Stimulated activated CD8-positive, alpha-beta memory T cell treated with anti-CD3 and anti-CD28 coated beads, Interleukin-12 subunit alpha, Interleukin-12 subunit beta, amount 100 ng/mL, for 1 hour (primary cell): Measurements from ENCODE around the gene TMEM192.
"Not testable (repeated sequence)": the region's sequence is repeated elsewhere in the genome, so short reads cannot be mapped to it uniquely, and the experiment has no call there.

Experiments
- DNase-seq: peaks from one replicate; pipeline ENCODE4 v3.0.0-alpha.2; 2020; ENCODE audit warnings: low read depth

The TMEM192 gene

GRCh38 chr4:165092187-165092586, 20.5 kb downstream of the TMEM192 start:
- DNase-seq, result not testable (repeated sequence)

GRCh38 chr4:165088366-165088765, 24.3 kb downstream of the TMEM192 start:
- DNase-seq, result no peak

- DNase-seq, result no peak
These were observed 26.7 kb downstream of the TMEM192 start for GRCh38 chr4:165085946-165086345.

- DNase-seq, result not testable (repeated sequence)
These were observed 27.9 kb downstream of the TMEM192 start for GRCh38 chr4:165084787-165085186.

- no peak for DNase-seq
These were observed 33.2 kb downstream of the TMEM192 start for GRCh38 chr4:165079476-165079875.

GRCh38 chr4:165077034-165077578, 35.6 kb downstream of the TMEM192 start:
- DNase-seq, result no peak

GRCh38 chr4:165073346-165073745, 39.3 kb downstream of the TMEM192 start:
- not testable (repeated sequence) for DNase-seq

GRCh38 chr4:165070560-165070959, 42.1 kb downstream of the TMEM192 start:
- DNase-seq, result no peak

- DNase-seq, result no peak
These were observed 51.7 kb downstream of the TMEM192 start for GRCh38 chr4:165060938-165061337.

GRCh38 chr4:165059386-165059785, 53.3 kb downstream of the TMEM192 start:
- DNase-seq, result no peak

GRCh38 chr4:165058666-165059065, 54.0 kb downstream of the TMEM192 start:
- no peak for DNase-seq

GRCh38 chr4:165055601-165056000, 57.1 kb downstream of the TMEM192 start:
- DNase-seq, result no peak

GRCh38 chr4:165053645-165054044, 59.0 kb downstream of the TMEM192 start, which contains the start of gene TRIM75:
TSS of gene TRIM75 (plus strand) at chr4:165053866. CDS start at chr4:165059148, 5,282 bp downstream.
- DNase-seq, result no peak

GRCh38 chr4:165052627-165053026, 60.0 kb downstream of the TMEM192 start:
- DNase-seq, result no peak

- DNase-seq, result no peak
These were observed 64.5 kb downstream of the TMEM192 start for GRCh38 chr4:165048170-165048569.

- no peak for DNase-seq
These were observed 81.0 kb downstream of the TMEM192 start, which contains the start of gene TRIM60 for GRCh38 chr4:165031436-165032211. TSS of gene TRIM60 (plus strand) at chr4:165031999. CDS start at chr4:165040073, 8,074 bp downstream.

- DNase-seq, result no peak
These were observed 84.8 kb downstream of the TMEM192 start for GRCh38 chr4:165027762-165028402.

- DNase-seq, result not testable (repeated sequence)
These were observed 86.9 kb downstream of the TMEM192 start for GRCh38 chr4:165025782-165026181.
